NCI-H1436 treated with DMSO at 0.1 percent for 48 hours (cell line): ENCODE results near the gene PSMD1.
A peak's percentile ranks its signal among the peaks of the same experiment; 100 is the strongest.
"Not testable (repeated sequence)": the region's sequence is repeated elsewhere in the genome, so short reads cannot be mapped to it uniquely, and the experiment has no call there.

Experiments
- DNase-seq: peaks from one replicate; lab custom pipeline; 2025; lab: John Stamatoyannopoulos, UW

Gene PSMD1

DNA sequence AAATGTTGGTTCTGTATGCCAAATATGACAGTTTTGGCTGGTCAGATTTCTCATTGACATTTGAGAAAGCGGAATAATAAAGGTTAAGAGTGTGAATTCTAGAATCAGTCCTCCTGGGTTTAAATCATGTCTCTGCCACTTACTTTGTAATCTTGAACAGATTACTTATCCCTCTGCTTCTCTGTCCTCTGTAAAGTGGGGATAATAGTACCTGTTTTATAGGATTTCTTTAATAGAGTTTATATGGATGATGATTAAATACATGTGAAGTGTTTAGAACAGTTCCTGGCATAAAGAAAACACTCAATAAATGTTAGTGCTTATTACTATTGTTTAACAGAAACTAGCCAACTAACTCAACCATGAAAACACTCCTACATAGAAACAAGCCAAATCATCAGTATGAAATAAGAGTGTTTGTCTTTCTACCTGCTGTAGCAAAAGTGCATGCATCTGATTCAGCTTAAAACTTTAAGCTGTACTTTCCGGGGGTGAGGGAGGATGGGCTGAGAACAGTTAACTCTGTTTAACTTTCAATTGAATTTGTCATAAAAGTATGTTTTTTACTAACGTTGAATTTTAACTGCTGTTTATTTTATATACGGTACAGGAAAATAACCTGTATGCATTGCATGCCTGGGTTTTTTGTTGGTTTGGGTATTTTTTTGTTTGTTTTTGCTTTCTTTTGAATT lies 61.4 kb downstream of the PSMD1 start:
- DNase-seq = no peak

GRCh38 chr2:231118614-231118942 lies 61.9 kb downstream of the PSMD1 start:
- DNase-seq = no peak

- no peak for DNase-seq
Measured at GRCh38 chr2:231123362-231123898, 66.8 kb downstream of the PSMD1 start.

- DNase-seq = no peak
Measured at GRCh38 chr2:231124838-231125568, 68.3 kb downstream of the PSMD1 start, which contains the start of gene HTR2B. Gene HTR2B (minus strand): TSS chr2:231125042. CDS start chr2:231123764, 1,278 bp downstream.

- no peak for DNase-seq
Measured at GRCh38 chr2:231126123-231126522, 69.5 kb downstream of the PSMD1 start.

DNA sequence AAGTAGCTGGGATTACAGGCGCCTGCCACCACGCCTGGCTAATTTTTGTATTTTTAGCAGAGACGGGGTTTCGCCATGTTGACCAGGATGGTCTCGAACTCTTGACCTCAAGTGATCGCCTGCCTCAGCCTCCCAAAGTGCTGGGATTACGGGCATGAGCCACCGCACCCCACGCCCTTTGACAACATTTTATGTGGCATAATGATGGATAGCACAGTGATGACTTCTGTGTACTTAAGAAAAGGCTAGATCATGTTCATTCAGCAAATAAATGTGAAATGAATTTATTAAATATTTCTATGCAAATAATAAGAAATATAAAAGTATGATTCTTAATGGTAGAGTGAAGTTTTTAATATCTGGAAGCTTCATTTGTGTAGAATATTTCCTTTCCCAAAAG lies 70.8 kb downstream of the PSMD1 start:
- DNase-seq = no peak

GRCh38 chr2:231127936-231128335 lies 71.3 kb downstream of the PSMD1 start:
- no peak for DNase-seq

- DNase-seq = no peak
Measured at GRCh38 chr2:231128541-231128940, 71.9 kb downstream of the PSMD1 start.

DNA sequence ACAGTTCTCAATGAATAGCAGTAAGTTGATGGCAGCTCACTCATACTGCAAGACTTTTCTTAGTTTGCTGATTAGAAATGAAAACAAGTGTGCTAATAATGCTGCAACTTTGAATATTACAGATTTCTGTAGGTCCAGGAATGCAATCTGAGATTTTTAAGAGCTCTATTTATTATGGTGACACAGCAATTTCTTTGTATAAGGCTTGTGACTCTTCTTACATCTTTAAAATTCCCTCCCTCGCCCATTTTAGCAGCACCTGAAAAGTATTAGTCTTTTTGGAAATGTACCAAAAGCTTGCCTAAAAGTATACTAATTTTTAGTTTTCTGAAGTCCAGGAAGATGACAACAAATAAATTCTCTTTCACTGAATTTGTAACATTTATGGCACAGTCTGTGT lies 72.5 kb downstream of the PSMD1 start:
- DNase-seq = no peak

GRCh38 chr2:231130336-231131056 lies 73.8 kb downstream of the PSMD1 start:
- no peak for DNase-seq

DNA sequence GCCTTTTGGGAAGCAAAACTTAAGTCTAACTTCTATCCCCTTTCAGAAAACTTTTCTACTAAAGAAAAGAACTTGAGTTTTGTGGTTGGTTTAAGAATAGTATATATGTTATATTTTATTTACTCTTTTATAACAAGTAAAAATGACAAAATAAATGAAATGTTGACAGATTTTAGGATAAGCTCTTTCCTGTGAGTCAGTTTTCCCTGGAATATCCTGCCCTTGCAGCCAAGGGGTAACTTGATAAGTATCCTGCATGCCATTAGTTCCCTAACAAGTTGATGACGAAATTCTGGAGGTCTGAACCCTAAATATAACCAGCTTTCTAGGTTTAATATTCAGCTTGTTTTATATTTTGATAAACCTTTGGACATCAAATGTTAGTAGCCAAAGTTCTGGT lies 75.5 kb downstream of the PSMD1 start:
- DNase-seq = no peak

DNA sequence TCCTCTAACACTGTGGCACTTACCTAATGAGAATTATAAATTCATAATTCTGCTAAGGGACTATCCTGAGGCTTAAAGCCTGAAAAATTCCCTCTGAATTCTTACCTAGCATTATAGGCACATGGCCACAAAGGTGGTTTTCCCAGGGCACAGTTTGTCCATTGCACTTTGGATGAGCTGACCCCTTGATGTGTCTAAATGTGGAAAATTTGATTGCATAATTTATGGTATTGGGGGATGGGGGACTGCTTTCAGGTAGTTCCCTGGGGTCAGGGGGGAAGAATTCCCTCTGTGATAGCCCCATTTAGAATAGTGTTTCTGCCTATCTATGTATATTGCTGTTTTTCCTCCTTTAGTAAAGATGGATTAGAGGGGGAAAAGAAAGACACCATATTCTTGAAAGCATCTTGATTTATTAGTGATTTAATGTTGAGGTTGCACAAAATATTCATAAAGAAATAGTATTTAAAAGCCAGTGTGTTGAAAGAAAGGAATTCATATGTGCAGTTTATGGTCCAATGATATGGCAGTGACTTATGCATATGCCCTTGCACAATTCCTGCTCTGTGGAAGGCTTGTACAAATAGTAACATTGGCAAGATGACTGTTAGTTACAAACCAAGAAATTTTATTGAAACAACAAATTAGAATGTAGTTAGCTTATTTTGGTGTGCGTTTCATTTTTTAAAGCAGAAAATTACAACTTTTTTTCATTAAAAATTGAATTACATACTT lies 76.9 kb downstream of the PSMD1 start:
- no peak for DNase-seq

GRCh38 chr2:231134910-231135655 lies 78.4 kb downstream of the PSMD1 start:
- DNase-seq = no peak

DNA sequence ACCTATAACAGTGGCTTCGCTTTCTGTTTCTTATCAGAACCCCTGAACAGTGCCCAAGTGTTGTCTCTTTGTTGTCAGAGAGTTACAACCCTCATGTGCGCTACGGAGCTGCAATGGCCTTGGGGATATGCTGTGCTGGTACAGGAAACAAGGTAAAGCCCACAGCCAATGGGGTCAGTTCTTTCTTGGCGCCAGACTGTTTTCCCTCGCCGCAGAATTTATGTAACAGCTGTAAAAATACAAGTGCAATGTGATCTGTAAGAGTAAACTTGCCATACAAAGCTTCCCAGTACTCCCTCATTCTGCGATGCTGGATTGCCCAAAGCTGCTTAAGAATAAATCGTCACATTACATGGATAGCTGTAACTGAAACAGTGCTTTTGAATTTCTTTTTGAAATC lies 82.0 kb downstream of the PSMD1 start:
- DNase-seq = peak; percentile 67

GRCh38 chr2:231139796-231140195 lies 83.1 kb downstream of the PSMD1 start:
- DNase-seq = no peak

DNA sequence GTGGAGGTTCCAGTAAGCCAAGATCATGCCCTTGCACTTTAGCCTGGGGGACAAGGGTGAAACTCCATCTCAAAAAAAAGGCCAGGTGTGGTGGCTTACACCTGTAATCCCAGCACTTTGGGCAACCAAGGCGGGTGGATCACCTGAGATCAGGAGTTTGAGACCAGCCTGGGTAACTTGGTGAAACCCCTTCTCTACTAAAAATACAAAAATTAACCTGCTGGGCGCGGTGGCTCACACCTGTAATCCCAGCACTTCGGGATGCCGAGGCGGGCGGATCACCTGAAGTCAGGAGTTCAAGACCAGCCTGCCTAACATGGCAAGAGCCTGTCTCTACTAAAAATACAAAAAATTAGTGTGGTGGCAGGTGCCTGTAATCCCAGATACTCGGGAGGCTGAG lies 84.1 kb downstream of the PSMD1 start:
- DNase-seq = not testable (repeated sequence)

GRCh38 chr2:231144896-231145295 lies 88.2 kb downstream of the PSMD1 start:
- no peak for DNase-seq

GRCh38 chr2:231146665-231147064 lies 90.0 kb downstream of the PSMD1 start:
- no peak for DNase-seq

DNA sequence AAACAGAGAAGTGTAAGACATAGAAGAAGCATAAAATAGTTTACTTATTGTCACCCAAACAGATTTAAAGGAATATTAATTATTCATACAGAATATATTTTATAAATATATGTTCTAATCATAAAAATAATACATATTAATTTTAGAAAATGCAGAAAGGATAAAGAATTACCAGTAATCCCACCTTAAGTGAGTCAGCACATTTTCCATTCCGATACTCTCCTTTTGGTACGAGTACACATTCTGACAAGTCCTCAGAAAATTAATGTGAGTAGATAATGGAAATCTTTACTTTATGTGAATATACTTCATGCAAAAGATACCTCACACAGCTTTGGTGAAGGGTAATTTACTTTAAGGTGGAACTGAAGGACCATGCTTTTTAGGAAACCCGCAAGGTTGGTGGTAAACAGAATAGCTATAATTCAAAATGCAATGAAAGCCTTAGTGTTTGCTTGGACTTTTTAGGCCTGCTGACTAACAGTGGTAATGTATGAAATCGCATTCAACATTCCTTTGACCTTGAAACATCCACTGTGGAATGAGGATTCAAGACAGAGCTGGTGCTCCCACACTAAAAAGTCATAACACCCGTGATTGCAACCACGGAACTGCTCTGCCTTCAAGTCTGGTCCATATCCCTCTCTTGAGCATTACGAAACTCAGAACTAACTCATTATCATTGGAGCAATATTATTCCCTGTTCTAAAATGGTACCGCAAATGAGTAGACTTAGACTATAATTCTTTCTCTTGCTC lies 96.3 kb downstream of the PSMD1 start:
- DNase-seq = no peak

- no peak for DNase-seq
Measured at GRCh38 chr2:231159306-231159705, 102.6 kb downstream of the PSMD1 start.

DNA sequence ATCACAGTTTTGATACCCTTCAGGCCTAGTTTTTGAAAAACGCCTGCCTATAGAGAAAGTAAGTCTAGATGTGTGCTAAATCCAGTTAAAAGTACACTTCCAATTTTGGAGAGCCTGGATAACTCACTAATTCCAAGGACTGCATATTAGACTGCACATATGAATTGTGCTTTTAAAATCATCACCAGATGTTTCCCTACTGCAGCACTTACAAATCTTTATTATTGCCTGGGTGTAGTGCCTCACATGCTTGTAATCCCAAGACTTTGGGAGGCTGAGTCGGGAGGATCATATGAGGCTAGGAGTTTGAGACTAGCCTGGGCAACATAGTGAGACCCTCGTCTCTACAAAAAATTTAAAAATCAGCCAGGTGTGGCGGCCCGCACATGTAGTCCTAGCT lies 104.0 kb downstream of the PSMD1 start:
- DNase-seq = no peak
